Measurements from ENCODE around the gene DCDC2.

- no peak for TF ChIP-seq POLR2A (IDR thresholded peaks at IDR 0.05)
- TF ChIP-seq CTCF (IDR thresholded peaks at IDR 0.05) = peak; percentile 59 to 63 (median 62)
- TF ChIP-seq POLR2AphosphoS5 (IDR thresholded peaks at IDR 0.05) = no peak
These were observed 152.8 kb downstream of the DCDC2 start for GRCh38 chr6:24205020-24205492.
